Endothelial cell (in vitro differentiated cells): ENCODE measurements around the gene DUOX1. TPM values are rescaled to one million over a fixed set of nuclear protein-coding genes. Genes with fewer than 3 reads are reported as not detected.

Source experiments
- DNase-seq: peaks from one replicate; pipeline ENCODE4 v3.0.0; 2021; ENCODE audit warnings: low spot score
- H3K27ac Mint-ChIP-seq: one replicate; pipeline ENCODE4 v1.8.0; 2021; ENCODE audit warnings: mixed read lengths, inconsistent platforms; ENCODE audit not compliant: unreplicated experiment
- H3K27me3 Mint-ChIP-seq: one replicate; pipeline ENCODE4 v1.8.0; 2021; ENCODE audit warnings: mild to moderate bottlenecking, moderate library complexity, mixed read lengths, inconsistent platforms; ENCODE audit not compliant: unreplicated experiment
- H3K36me3 Mint-ChIP-seq: one replicate; pipeline ENCODE4 v1.8.0; 2021; ENCODE audit warnings: mild to moderate bottlenecking, low read depth, mixed read lengths, inconsistent platforms; ENCODE audit not compliant: unreplicated experiment
- H3K4me1 Mint-ChIP-seq: one replicate; pipeline ENCODE4 v1.8.0; 2021; ENCODE audit warnings: mild to moderate bottlenecking, mixed read lengths, inconsistent platforms; ENCODE audit not compliant: unreplicated experiment
- H3K4me3 Mint-ChIP-seq: one replicate; pipeline ENCODE4 v1.8.0; 2021; ENCODE audit warnings: mild to moderate bottlenecking, mixed read lengths, inconsistent platforms; ENCODE audit not compliant: unreplicated experiment
- H3K9me3 Mint-ChIP-seq: one replicate; pipeline ENCODE4 v1.8.0; 2021; ENCODE audit warnings: mixed read lengths, inconsistent platforms; ENCODE audit not compliant: unreplicated experiment
- total RNA-seq: library from RNA; stranded (reverse); fragmentation: NEBNext Ultra II Directional; extraction: Animal tissue kit (Norgen Biotek cat#: 25700); gene quantifications from one replicate; pipeline ENCODE4 v1.2.1, GENCODE V29; 2021; ENCODE audit not compliant: unreplicated experiment
- TF ChIP-seq, protein P1 (sequence below): fragments of 200-600 bp; sonication (generic); IDR thresholded peaks from one replicate; pipeline ENCODE4 v1.5.0; 2021; ENCODE audit warnings: antibody characterized with exemption; ENCODE audit not compliant: unreplicated experiment

Gene DUOX1
- total RNA-seq, 1 donor from 2014 or later = not detected

DNA sequence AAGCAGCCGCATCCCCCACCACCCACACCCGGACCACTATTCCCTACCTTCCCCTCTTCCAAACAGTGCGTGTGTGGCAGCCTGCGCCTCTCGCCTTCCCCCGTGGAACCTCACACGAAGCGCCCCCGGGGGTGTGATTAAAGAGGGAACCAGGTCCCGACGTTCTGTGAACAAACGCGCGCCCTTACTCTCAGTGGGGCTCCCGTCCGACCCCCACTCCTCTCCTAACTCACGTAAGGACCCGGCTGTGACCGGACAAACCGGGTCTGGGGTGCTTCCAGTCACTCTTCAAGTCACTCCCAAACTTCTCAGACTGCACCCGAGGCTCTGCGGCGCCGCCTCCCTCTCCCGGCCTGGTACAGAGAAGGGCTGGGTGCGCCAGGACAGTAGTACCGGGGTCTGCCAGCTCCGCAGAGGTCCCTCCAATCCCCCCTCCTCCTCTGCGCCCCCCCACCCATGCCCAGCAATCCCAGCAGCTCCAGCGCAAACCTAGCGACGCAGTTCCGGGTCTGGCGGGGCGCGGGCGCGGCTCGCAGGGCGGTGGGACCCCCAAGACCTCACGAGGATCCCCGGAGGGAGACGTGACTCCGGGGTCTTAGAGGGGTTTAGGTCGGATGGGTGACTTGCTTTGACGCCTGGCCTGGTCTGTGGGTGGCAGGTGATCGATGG, 689 bp upstream of the DUOX1 start:
- TF ChIP-seq, protein P1, sequence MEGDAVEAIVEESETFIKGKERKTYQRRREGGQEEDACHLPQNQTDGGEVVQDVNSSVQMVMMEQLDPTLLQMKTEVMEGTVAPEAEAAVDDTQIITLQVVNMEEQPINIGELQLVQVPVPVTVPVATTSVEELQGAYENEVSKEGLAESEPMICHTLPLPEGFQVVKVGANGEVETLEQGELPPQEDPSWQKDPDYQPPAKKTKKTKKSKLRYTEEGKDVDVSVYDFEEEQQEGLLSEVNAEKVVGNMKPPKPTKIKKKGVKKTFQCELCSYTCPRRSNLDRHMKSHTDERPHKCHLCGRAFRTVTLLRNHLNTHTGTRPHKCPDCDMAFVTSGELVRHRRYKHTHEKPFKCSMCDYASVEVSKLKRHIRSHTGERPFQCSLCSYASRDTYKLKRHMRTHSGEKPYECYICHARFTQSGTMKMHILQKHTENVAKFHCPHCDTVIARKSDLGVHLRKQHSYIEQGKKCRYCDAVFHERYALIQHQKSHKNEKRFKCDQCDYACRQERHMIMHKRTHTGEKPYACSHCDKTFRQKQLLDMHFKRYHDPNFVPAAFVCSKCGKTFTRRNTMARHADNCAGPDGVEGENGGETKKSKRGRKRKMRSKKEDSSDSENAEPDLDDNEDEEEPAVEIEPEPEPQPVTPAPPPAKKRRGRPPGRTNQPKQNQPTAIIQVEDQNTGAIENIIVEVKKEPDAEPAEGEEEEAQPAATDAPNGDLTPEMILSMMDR = no peak
- H3K4me3 Mint-ChIP-seq = no peak overlapping the region
- no peak for DNase-seq
- H3K27ac Mint-ChIP-seq = no peak overlapping the region
- peaks cover 40% of the 10 kb centered on the region for H3K27me3 Mint-ChIP-seq
- H3K36me3 Mint-ChIP-seq = peaks cover 8% of the 10 kb centered on the region
- peaks cover 2% of the 10 kb centered on the region for H3K4me1 Mint-ChIP-seq
- H3K9me3 Mint-ChIP-seq = no peaks in the 10 kb centered on the region

DNA sequence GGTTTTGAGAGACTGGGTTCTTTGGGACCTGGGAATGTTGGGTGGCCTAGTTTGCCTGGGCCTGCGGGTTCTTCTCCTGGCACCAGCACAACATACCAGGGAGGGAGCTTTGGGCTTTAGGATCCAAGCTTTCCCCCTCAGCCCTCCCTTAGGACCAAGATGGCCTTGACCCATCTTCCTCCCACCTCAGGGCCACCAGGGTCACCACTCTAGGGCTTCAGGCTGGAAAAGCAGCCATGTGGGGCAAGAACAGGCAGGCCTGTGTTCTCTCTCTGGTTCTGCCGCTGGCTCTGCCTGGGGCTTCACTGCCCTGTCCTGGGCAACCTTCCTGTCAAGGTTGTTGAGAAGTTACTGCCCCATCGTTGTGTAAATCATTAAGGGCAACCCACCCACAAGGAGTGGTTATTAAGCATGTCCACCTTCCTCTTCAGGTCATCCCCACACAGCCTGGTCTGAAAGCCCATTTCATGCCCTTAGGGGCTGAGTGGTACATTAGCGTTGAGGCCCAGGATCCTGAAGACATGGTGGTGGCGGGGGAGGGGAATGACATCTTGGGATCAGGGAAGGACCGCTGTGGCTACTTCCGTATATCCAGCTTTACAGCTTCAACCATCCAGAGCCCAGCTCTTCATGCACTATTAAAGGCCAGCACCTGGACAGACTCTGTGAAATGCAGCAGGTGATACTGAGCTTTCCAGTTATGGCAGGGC, 652 bp downstream of the DUOX1 start:
- H3K36me3 Mint-ChIP-seq = peaks cover 8% of the 10 kb centered on the region
- peaks cover 7% of the 10 kb centered on the region for H3K4me1 Mint-ChIP-seq
- DNase-seq = no peak
- no peak overlapping the region for H3K27ac Mint-ChIP-seq
- peaks cover 46% of the 10 kb centered on the region for H3K27me3 Mint-ChIP-seq
- TF ChIP-seq, protein P1 = no peak
- no peak overlapping the region for H3K4me3 Mint-ChIP-seq
- no peaks in the 10 kb centered on the region for H3K9me3 Mint-ChIP-seq

DNA sequence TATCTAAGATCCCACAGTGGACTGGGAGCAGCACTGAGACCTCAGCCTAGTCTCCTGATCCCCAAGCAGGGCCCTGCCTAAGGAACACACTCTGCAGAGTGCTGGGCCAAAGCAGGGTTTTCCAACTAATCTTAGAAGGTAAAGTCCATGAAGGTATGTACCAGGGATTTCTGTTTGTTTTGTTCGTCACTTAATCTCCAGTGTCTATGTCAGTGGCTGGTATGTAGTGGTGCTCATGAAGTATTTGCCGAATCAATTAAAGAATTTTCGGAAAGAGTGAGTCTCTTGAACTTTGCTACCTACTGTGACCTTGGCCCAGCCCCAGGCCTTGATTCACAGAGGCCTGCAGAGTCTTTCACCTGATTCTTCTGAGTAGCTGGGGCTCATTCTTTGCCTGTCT, 1.7 kb downstream of the DUOX1 start:
- peak overlapping the region; percentile 23 for H3K4me3 Mint-ChIP-seq
- TF ChIP-seq, protein P1 = no peak
- H3K27ac Mint-ChIP-seq = no peak overlapping the region
- H3K9me3 Mint-ChIP-seq = no peaks in the 10 kb centered on the region
- no peak for DNase-seq
- peaks cover 46% of the 10 kb centered on the region for H3K27me3 Mint-ChIP-seq
- peaks cover 8% of the 10 kb centered on the region for H3K36me3 Mint-ChIP-seq
- peaks cover 7% of the 10 kb centered on the region for H3K4me1 Mint-ChIP-seq

DNA sequence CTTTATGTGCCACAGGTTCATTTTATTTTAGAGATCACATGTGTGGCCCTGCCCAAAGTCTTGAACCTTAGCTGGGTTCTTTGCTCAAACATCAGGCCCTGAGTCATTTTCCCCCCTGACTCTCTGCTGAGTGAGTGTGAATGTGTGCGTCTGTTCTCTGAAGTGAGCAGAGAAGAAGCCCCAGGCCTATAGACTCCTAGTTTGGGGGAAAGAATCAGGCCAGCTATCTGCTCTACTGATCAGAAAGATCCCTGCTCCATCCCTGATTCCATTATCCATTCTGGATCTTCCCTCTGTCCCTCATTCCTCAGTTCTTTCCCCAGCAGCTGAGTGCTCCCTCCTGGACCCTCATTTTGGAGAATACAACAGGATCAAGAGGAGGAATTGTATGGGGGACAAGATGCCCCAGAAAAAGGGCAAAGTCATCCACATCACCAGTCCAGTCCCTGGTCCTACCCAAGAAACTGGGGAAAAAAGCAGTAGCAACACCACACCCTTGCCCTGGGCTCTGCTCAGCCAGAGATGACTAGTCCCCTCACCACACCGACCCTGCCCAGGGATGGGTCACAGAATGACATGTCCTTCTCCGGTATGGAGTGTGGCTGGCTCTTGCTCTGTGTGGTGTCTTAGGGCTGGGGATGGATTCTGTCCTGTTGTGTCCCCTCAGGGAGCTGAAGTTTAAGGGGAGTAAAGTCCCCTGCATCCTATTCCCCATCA, 3.2 kb downstream of the DUOX1 start:
- Mint-ChIP-seq H3K9me3 (no peaks in the 10 kb centered on the region), H3K4me3 (no peak overlapping the region), H3K36me3 (peaks cover 8% of the 10 kb centered on the region), H3K27me3 (peaks cover 45% of the 10 kb centered on the region), H3K4me1 (peaks cover 7% of the 10 kb centered on the region), H3K27ac (no peak overlapping the region)
- DNase-seq = no peak
- TF ChIP-seq, protein P1 = no peak
